ENCODE data around the gene CCR5.

DNA sequence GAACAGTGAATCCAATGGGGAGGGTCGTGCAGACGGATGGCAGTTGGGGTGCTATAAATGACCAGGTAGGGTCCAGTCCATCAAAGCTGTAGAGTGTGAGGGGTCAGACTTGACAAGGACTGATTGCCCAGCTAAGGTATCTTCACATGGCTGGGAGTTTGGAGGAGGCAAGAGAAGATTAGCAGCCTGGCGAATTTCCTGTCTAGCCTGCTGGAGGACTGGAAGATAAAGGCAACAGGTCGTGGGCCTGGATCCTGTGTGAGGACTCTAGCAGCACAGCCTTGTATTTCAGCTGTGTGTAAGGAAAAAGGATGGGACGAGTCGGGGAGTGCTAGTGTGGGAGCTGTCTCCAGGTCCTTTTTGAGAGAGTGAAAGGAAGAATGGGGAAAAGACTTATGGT lies 18.6 kb downstream of the CCR5 start:
- TF ChIP-seq HDAC2 (IDR thresholded peaks at IDR 0.05; ENCODE audit: borderline replicate concordance in 1 of 2, low read depth in 2 of 2, low read length in 2 of 2): no peak
- TF ChIP-seq POLR2A (IDR thresholded peaks at IDR 0.05; ENCODE audit: control extremely low read depth in 1 of 2, low read depth in 2 of 2, low read length in 2 of 2): no peak
- TF ChIP-seq TCF12 (IDR thresholded peaks at IDR 0.05; ENCODE audit: low read depth, low read length): no peak
- no peak for TF ChIP-seq TAF1 (IDR thresholded peaks at IDR 0.05; ENCODE audit: low read depth, low read length)
